Activated gamma-delta T cell treated with Interleukin-2 at 50 U/mL for 16 hours (primary cell): ENCODE measurements around the gene TAAR6.
"Not testable (repeated sequence)": the region's sequence is repeated elsewhere in the genome, so short reads cannot be mapped to it uniquely, and the experiment has no call there.

Experiments
- DNase-seq: peaks from one replicate; pipeline ENCODE4 v3.0.0-alpha.2; 2020

Gene TAAR6

GRCh38 chr6:132590362-132590761 is 20.2 kb downstream of the TAAR6 start:
- DNase-seq = no peak

- DNase-seq = no peak
Observed at GRCh38 chr6:132592855-132593254, 22.7 kb downstream of the TAAR6 start.

GRCh38 chr6:132596201-132596600 is 26.1 kb downstream of the TAAR6 start:
- no peak for DNase-seq

GRCh38 chr6:132598473-132598872 is 28.4 kb downstream of the TAAR6 start:
- no peak for DNase-seq

GRCh38 chr6:132600900-132601299 is 30.8 kb downstream of the TAAR6 start:
- not testable (repeated sequence) for DNase-seq

GRCh38 chr6:132604635-132605152 is 34.6 kb downstream of the TAAR6 start:
- DNase-seq = no peak

- no peak for DNase-seq
Observed at GRCh38 chr6:132607544-132608233, 37.6 kb downstream of the TAAR6 start.

GRCh38 chr6:132611616-132612015 is 41.5 kb downstream of the TAAR6 start:
- DNase-seq = no peak

- DNase-seq = no peak
Observed at GRCh38 chr6:132612449-132613108, 42.5 kb downstream of the TAAR6 start.

GRCh38 chr6:132614554-132614953 is 44.4 kb downstream of the TAAR6 start:
- no peak for DNase-seq

- DNase-seq = no peak
Observed at GRCh38 chr6:132616677-132617076, 46.6 kb downstream of the TAAR6 start.
